Smooth muscle cell (in vitro differentiated cells): ENCODE measurements around the gene ADIPOR2. TPM values are rescaled to one million over a fixed set of nuclear protein-coding genes. Genes with fewer than 3 reads are reported as not detected.

Source experiments
- DNase-seq: peaks from one replicate; lab custom pipeline; 2025; ENCODE audit not compliant: unreplicated experiment; lab: John Stamatoyannopoulos, UW
- H2AFZ ChIP-seq: fragments of 200-600 bp; sonication (generic); 2 replicates; pipeline ENCODE4 v1.6.0; 2016; ENCODE audit warnings: antibody characterized with exemption, low read depth, mild to moderate bottlenecking
- H3F3A ChIP-seq: fragments of 200-600 bp; sonication (generic); 2 replicates; pipeline ENCODE4 v1.6.0; 2017; ENCODE audit warnings: antibody characterized with exemption, low read depth
- H3K27ac ChIP-seq: fragments of 200-600 bp; sonication (generic); 2 replicates; pipeline ENCODE4 v1.5.1; 2016; ENCODE audit warnings: low read depth, mild to moderate bottlenecking
- H3K27me3 ChIP-seq: fragments of 200-600 bp; sonication (generic); 2 replicates; pipeline ENCODE4 v1.6.1; 2016; ENCODE audit warnings: low read depth, mild to moderate bottlenecking
- H3K36me3 ChIP-seq: fragments of 200-600 bp; sonication (generic); 2 replicates; pipeline ENCODE4 v1.5.1; 2016; ENCODE audit warnings: low read depth
- H3K4me1 ChIP-seq: fragments of 200-600 bp; sonication (generic); 2 replicates; pipeline ENCODE4 v1.5.1; 2016; ENCODE audit warnings: low read depth
- H3K4me2 ChIP-seq: fragments of 200-600 bp; sonication (generic); 2 replicates; pipeline ENCODE4 v1.6.0; 2016; ENCODE audit warnings: mild to moderate bottlenecking
- H3K4me3 ChIP-seq: fragments of 200-600 bp; sonication (generic); 2 replicates; pipeline ENCODE4 v1.5.1; 2016; ENCODE audit warnings: mild to moderate bottlenecking
- H3K79me2 ChIP-seq: fragments of 200-600 bp; sonication (generic); 2 replicates; pipeline ENCODE4 v1.6.0; 2016; ENCODE audit warnings: low read depth, mild to moderate bottlenecking
- H3K9ac ChIP-seq: fragments of 200-600 bp; sonication (generic); 2 replicates; pipeline ENCODE4 v1.6.0; 2016; ENCODE audit warnings: low read depth
- H3K9me3 ChIP-seq: fragments of 200-600 bp; sonication (generic); replicated peaks from 2 replicates; pipeline ENCODE4 v1.5.1; 2016; ENCODE audit warnings: low read depth
- H4K20me1 ChIP-seq: fragments of 200-600 bp; sonication (generic); 2 replicates; pipeline ENCODE4 v1.6.0; 2016; ENCODE audit warnings: low read depth
- CTCF ChIP-seq: fragments of 200-600 bp; sonication (generic); IDR thresholded peaks from 2 replicates; pipeline ENCODE4 v1.5.1; 2017; ENCODE audit warnings: borderline replicate concordance, mild to moderate bottlenecking, antibody characterized with exemption; ENCODE audit not compliant: insufficient read depth, poor library complexity, severe bottlenecking
- WGBS: methylation state at CpG from one replicate; pipeline ENCODE4 v1.1.7; 2016; ENCODE audit warnings: low lambda C conversion rate; 5-methylcytosine and 5-hydroxymethylcytosine counted together
- polyA plus RNA-seq: library from polyadenylated mRNA; unstranded; fragments of >200 nt; fragmentation: Nextera tagmentation; extraction: Ambion mirVana; gene quantifications from 2 replicates; pipeline ENCODE4 v1.2.1, GENCODE V29; 2016
- total RNA-seq: library from RNA; depleted of rRNA; stranded (reverse); fragments of >200 nt; gene quantifications from 2 replicates; pipeline ENCODE4 v1.2.3, GENCODE V29; 2014

Gene ADIPOR2
- total and polyA plus RNA-seq, 2 experiments from 2014 or later: 7.0 to 34.1 TPM

- H3K4me3 ChIP-seq: peak overlapping the region; percentile 22
- H3K27me3 ChIP-seq: no peaks in the 10 kb centered on the region
- peak overlapping the region; percentile 77 for H3K4me2 ChIP-seq
- no peak for TF ChIP-seq CTCF
- no peaks in the 10 kb centered on the region for H4K20me1 ChIP-seq
- no peaks in the 10 kb centered on the region for H3K79me2 ChIP-seq
- no peak overlapping the region for H3K9ac ChIP-seq
- no peak overlapping the region for H3K27ac ChIP-seq
- no peaks in the 10 kb centered on the region for H3K9me3 ChIP-seq
- H3F3A ChIP-seq: no peaks in the 10 kb centered on the region
- no peaks in the 10 kb centered on the region for H3K4me1 ChIP-seq
- 66% methylated on average over 58 of the region's 71 CpGs for WGBS
- no peak overlapping the region for H2AFZ ChIP-seq
- no peak for DNase-seq
- H3K36me3 ChIP-seq: no peaks in the 10 kb centered on the region
Observed at GRCh38 chr12:1797011-1797901, 106.4 kb downstream of the ADIPOR2 start.

- no peaks in the 10 kb centered on the region for H4K20me1 ChIP-seq
- H3K4me2 ChIP-seq: no peak overlapping the region
- no peaks in the 10 kb centered on the region for H3K9me3 ChIP-seq
- no peaks in the 10 kb centered on the region for H3K79me2 ChIP-seq
- no peaks in the 10 kb centered on the region for H3K4me1 ChIP-seq
- no peak for TF ChIP-seq CTCF
- H3K27me3 ChIP-seq: no peaks in the 10 kb centered on the region
- no peak overlapping the region for H3K4me3 ChIP-seq
- WGBS: 91% methylated on average over 19 of the region's 22 CpGs
- no peaks in the 10 kb centered on the region for H3K36me3 ChIP-seq
- H3F3A ChIP-seq: no peaks in the 10 kb centered on the region
- no peak overlapping the region for H3K27ac ChIP-seq
- H2AFZ ChIP-seq: no peak overlapping the region
- no peak overlapping the region for H3K9ac ChIP-seq
- no peak for DNase-seq
Observed at GRCh38 chr12:1797991-1798640, 107.2 kb downstream of the ADIPOR2 start.

GRCh38 chr12:1798641-1799020 is 107.8 kb downstream of the ADIPOR2 start:
- no peaks in the 10 kb centered on the region for H3K4me1 ChIP-seq
- H2AFZ ChIP-seq: no peak overlapping the region
- no peaks in the 10 kb centered on the region for H3F3A ChIP-seq
- no peaks in the 10 kb centered on the region for H4K20me1 ChIP-seq
- DNase-seq: no peak
- no peaks in the 10 kb centered on the region for H3K36me3 ChIP-seq
- TF ChIP-seq CTCF: no peak
- no peak overlapping the region for H3K9ac ChIP-seq
- H3K27ac ChIP-seq: no peak overlapping the region
- WGBS: 93% methylated on average over 6 of the region's 6 CpGs
- H3K4me3 ChIP-seq: no peak overlapping the region
- H3K4me2 ChIP-seq: no peak overlapping the region
- H3K27me3 ChIP-seq: no peaks in the 10 kb centered on the region
- no peaks in the 10 kb centered on the region for H3K79me2 ChIP-seq
- no peaks in the 10 kb centered on the region for H3K9me3 ChIP-seq
